Stimulated activated CD4-positive, alpha-beta T cell treated with anti-CD3 and anti-CD28 coated beads, Interleukin-15, amount 100 ng/mL, for 24 hours (primary cell): ENCODE results near the gene CACNA2D4.

Source experiments
- DNase-seq: peaks from one replicate; pipeline ENCODE4 v3.0.0-alpha.2; 2020

CACNA2D4 gene

DNA sequence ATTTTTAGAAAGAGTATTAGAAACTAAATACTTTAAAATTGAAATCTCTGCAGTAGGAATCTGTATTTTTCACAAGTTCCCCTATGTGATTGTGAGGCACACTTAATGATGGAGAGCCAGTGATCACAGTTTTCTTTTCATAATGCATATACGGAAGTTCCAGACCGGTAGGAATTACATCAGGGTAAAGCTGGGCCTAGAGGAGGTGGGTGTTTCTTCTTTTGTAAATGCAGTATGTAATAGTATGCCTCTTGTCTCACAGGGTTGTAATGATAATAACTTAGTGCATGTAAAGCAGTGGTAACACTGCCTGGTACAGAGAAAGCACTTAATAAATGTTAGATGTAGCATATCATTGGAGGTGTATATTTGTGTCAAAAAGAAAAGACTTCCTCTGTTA, 155.3 kb downstream of the CACNA2D4 start:
- DNase-seq, result no peak

DNA sequence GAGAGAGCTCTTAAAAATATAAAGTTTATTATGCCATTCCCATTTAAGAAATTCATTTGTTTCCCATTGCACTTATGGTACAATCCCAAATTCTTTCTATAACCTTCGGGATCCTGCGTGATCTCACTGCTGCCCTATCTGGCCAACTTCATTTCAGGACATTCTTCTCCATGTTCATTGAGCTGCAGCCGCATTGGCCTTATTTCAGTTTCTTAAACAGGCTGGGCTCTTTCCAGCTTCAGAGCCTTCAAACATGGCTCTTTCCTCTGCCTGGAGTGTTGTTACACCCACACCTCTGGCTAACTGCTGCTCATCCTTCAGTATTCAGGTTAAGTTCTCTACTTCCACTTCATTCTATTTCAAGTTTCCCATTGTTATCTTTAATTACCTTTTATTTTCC, 156.6 kb downstream of the CACNA2D4 start:
- DNase-seq, result no peak

GRCh38 chr12:1760566-1761382, 157.7 kb downstream of the CACNA2D4 start:
- no peak for DNase-seq

GRCh38 chr12:1758887-1759286, 159.6 kb downstream of the CACNA2D4 start:
- DNase-seq, result no peak

DNA sequence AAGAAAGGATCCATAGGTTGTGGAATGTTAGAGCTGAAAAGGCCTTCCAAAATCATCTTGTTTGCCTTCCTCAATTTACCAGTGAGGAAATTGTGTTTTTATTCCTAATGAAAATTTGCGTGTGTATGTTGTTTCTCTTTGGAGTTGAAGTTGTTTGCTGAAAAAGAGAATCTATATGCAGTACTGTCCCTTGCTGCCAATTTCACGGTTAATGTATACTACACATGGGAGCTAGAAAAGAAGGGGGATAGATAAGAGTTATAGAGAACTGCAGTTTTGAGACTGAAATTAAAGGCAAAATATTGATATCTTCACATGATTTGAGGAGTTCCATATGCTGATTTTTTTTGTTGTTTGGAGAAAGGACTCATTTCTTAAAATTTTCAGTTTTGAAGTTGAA, 160.1 kb downstream of the CACNA2D4 start:
- DNase-seq, result no peak

DNA sequence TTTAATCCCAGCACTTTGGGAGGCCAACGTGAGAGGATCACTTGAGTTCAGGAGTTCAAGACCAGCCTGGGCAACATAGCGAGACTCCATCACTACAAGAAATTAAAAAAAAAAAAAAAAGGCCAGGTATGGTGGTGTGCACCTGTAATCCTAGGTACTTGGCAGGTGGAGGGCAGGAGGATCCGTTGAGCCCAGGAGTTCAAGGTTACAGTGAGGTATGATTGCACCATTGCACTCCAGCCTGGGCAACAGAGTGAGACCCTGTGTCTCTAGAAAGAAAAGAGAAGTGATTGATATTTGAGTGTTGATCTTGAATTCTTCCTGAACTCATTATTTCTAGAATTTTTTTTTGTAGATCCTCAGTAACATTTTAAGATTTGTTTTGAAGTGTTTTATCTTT, 168.2 kb downstream of the CACNA2D4 start:
- DNase-seq, result no peak

GRCh38 chr12:1749019-1749418, 169.4 kb downstream of the CACNA2D4 start:
- no peak for DNase-seq

GRCh38 chr12:1747609-1748008, 170.8 kb downstream of the CACNA2D4 start:
- no peak for DNase-seq

DNA sequence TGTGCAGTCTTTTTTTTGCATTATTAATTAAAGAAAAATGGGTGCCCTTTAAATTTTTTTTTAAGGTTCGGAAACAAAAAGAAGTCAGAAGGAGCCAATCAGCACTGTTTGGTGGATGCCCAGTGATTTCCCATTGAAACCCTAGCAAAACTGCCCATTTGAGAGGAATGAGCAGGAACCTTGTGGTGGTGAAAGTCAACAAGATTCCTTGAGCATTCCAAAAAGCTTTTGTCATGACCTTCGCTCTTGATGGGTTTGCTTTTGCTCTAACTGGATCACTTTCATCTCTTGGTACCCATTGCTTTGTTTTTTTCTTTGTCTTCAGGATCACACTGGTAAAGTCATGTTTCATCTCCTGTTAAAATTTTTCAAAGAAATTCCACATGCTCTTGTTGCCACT, 173.5 kb downstream of the CACNA2D4 start:
- DNase-seq, result no peak
